Neural cell (in vitro differentiated cells): Measurements from ENCODE around the gene JPT2. TPM values are rescaled to one million over a fixed set of nuclear protein-coding genes. Genes with fewer than 3 reads are reported as not detected.

Experiments
- H2AFZ ChIP-seq: fragments of 200-600, 300-800 bp; sonication (generic), shearing (Covaris generic); 2 replicates; pipeline ENCODE4 v1.6.0; 2014; ENCODE audit warnings: low read depth, mild to moderate bottlenecking, antibody characterized with exemption, low read length, moderate library complexity
- H3F3A ChIP-seq: fragments of 200-600 bp; shearing (Covaris generic); 2 replicates; pipeline ENCODE4 v1.6.1; 2016; ENCODE audit warnings: mild to moderate bottlenecking, moderate library complexity, mixed read lengths, antibody characterized with exemption, low read length; ENCODE audit not compliant: insufficient read depth, poor library complexity, severe bottlenecking
- H3K27ac ChIP-seq: fragments of 200-600, 300-800 bp; sonication (generic), shearing (Covaris generic); 2 replicates; pipeline ENCODE4 v1.5.1; 2014; ENCODE audit warnings: mild to moderate bottlenecking, low read length, moderate library complexity
- H3K27me3 ChIP-seq: fragments of 300-800, 200-600 bp; sonication (generic), shearing (Covaris generic); 2 replicates; pipeline ENCODE4 v1.6.0; 2014; ENCODE audit warnings: mild to moderate bottlenecking, low read depth, low read length, moderate library complexity; ENCODE audit not compliant: insufficient read depth
- H3K36me3 ChIP-seq: fragments of 300-800, 200-600 bp; sonication (generic), shearing (Covaris generic); 2 replicates; pipeline ENCODE4 v1.5.1; 2014; ENCODE audit warnings: mild to moderate bottlenecking, antibody characterized with exemption, low read length, moderate library complexity; ENCODE audit not compliant: insufficient read depth
- H3K4me2 ChIP-seq: fragments of 300-800, 200-600 bp; sonication (generic), shearing (Covaris generic); 2 replicates; pipeline ENCODE4 v1.6.0; 2014; ENCODE audit warnings: mild to moderate bottlenecking, low read length
- H3K4me3 ChIP-seq: fragments of 300-800, 200-600 bp; sonication (generic), shearing (Covaris generic); 2 replicates; pipeline ENCODE4 v1.5.1; 2014; ENCODE audit warnings: mild to moderate bottlenecking, low read length, moderate library complexity
- H3K79me2 ChIP-seq: fragments of 200-600 bp; shearing (Covaris generic); replicated peaks from 2 replicates; pipeline ENCODE4 v1.6.0; 2014; ENCODE audit warnings: mild to moderate bottlenecking, low read length, moderate library complexity; ENCODE audit not compliant: insufficient read depth
- H3K9ac ChIP-seq: fragments of 300-800, 200-600 bp; sonication (generic), shearing (Covaris generic); 2 replicates; pipeline ENCODE4 v1.6.1; 2016; ENCODE audit warnings: mild to moderate bottlenecking, low read length, mixed read lengths
- H3K9me2 ChIP-seq: fragments of 200-600 bp; shearing (Covaris generic); 2 replicates; pipeline ENCODE4 v1.6.1; 2016; ENCODE audit warnings: mild to moderate bottlenecking, low read length, mixed read lengths; ENCODE audit not compliant: insufficient read depth
- H3K9me3 ChIP-seq: fragments of 200-600, 300-800 bp; sonication (generic), shearing (Covaris generic); 2 replicates; pipeline ENCODE4 v1.6.1; 2016; ENCODE audit warnings: mild to moderate bottlenecking, mixed run types, low read length, moderate library complexity, mixed read lengths
- H4K20me1 ChIP-seq: fragments of 200-600 bp; shearing (Covaris generic); 2 replicates; pipeline ENCODE4 v1.6.1; 2016; ENCODE audit warnings: mild to moderate bottlenecking, mixed run types; ENCODE audit not compliant: insufficient read depth
- EP300 ChIP-seq: fragments of 450-650 bp; conservative IDR thresholded peaks from 2 replicates; pipeline ENCODE4 v1.6.1; 2014; ENCODE audit warnings: antibody characterized with exemption, mild to moderate bottlenecking, moderate library complexity; ENCODE audit not compliant: poor library complexity, severe bottlenecking
- EZH2 ChIP-seq: fragments of 200-600, 300-800 bp; shearing (Covaris generic), sonication (generic); IDR thresholded peaks from 2 replicates; pipeline ENCODE4 v1.6.1; 2014; ENCODE audit warnings: antibody characterized with exemption, low read length, borderline replicate concordance, mild to moderate bottlenecking; ENCODE audit not compliant: insufficient read depth, poor library complexity, severe bottlenecking
- MXI1 ChIP-seq: fragments of 450-650 bp; conservative IDR thresholded peaks from 2 replicates; pipeline ENCODE4 v1.6.1; 2014; ENCODE audit warnings: antibody characterized with exemption, mild to moderate bottlenecking; ENCODE audit not compliant: poor library complexity, severe bottlenecking
- POLR2AphosphoS5 ChIP-seq: IDR thresholded peaks from 2 replicates; pipeline ENCODE4 v1.6.1; 2012
- RAD21 ChIP-seq: fragments of 450-650 bp; conservative IDR thresholded peaks from 2 replicates; pipeline ENCODE4 v1.6.1; 2014; ENCODE audit warnings: antibody characterized with exemption, mild to moderate bottlenecking, moderate library complexity
- SMC3 ChIP-seq: fragments of 450-650 bp; conservative IDR thresholded peaks from 2 replicates; pipeline ENCODE4 v1.6.1; 2014; ENCODE audit warnings: antibody characterized with exemption, mild to moderate bottlenecking, moderate library complexity; ENCODE audit not compliant: poor library complexity
- TAF1 ChIP-seq: IDR thresholded peaks from 2 replicates; pipeline ENCODE4 v1.6.1; 2012; ENCODE audit warnings: low read depth
- polyA plus RNA-seq: library from polyadenylated mRNA; depleted of rRNA; stranded (reverse); fragments of >200 nt; gene quantifications from 2 replicates; pipeline ENCODE4 v1.2.3, GENCODE V29; 2014
- TF ChIP-seq, protein P1 (sequence below): IDR thresholded peaks from 2 replicates; pipeline ENCODE4 v1.6.1; 2012; ENCODE audit warnings: borderline replicate concordance
- TF ChIP-seq, protein P2 (sequence below): fragments of 450-650 bp; IDR thresholded peaks from 2 replicates; pipeline ENCODE4 v1.5.1; 2014; ENCODE audit warnings: antibody characterized with exemption, mild to moderate bottlenecking, moderate library complexity; ENCODE audit not compliant: poor library complexity, severe bottlenecking

JPT2 gene
- polyA plus RNA-seq, 1 donor from 2014 or later: 61.4 TPM

- Histone ChIP-seq H3K9ac (no peak overlapping the region), H3K4me2 (no peak overlapping the region)
These were observed 13.2 kb downstream of the JPT2 start for GRCh38 chr16:1691276-1691675.

DNA sequence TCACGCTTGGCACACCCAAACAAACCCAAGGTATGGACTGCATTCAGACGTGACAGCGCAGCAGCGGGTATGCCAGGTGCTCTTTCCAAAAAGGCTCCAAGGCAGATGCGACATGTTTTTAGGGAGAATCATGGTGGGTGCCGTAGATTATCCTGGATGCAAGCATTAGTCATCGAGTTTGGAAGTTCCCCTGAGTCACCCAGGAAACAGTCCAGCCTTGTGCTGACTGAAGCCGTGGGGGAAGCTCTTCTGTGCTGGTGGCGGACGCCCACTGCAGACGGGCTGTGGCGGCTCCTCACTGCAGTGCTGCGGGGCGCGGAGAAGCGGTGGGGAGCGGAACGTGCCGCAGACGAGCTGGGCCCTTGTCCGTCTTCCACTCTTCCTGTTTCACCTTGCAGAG lies 13.9 kb downstream of the JPT2 start:
- no peak overlapping the region for H3K9ac ChIP-seq
- no peaks in the 10 kb centered on the region for H3K9me3 ChIP-seq
- no peaks in the 10 kb centered on the region for H4K20me1 ChIP-seq
- no peaks in the 10 kb centered on the region for H3F3A ChIP-seq
- H3K4me3 ChIP-seq: no peak overlapping the region
- no peaks in the 10 kb centered on the region for H3K27me3 ChIP-seq
- H3K79me2 ChIP-seq: peaks cover 21% of the 10 kb centered on the region
- H2AFZ ChIP-seq: no peak overlapping the region
- peaks cover 11% of the 10 kb centered on the region for H3K36me3 ChIP-seq
- H3K9me2 ChIP-seq: no peaks in the 10 kb centered on the region
- TF ChIP-seq EZH2 (no peak), EP300 (no peak), POLR2AphosphoS5 (no peak), TAF1 (no peak), MXI1 (no peak), SMC3 (no peak), RAD21 (no peak)
- TF ChIP-seq, protein P1, sequence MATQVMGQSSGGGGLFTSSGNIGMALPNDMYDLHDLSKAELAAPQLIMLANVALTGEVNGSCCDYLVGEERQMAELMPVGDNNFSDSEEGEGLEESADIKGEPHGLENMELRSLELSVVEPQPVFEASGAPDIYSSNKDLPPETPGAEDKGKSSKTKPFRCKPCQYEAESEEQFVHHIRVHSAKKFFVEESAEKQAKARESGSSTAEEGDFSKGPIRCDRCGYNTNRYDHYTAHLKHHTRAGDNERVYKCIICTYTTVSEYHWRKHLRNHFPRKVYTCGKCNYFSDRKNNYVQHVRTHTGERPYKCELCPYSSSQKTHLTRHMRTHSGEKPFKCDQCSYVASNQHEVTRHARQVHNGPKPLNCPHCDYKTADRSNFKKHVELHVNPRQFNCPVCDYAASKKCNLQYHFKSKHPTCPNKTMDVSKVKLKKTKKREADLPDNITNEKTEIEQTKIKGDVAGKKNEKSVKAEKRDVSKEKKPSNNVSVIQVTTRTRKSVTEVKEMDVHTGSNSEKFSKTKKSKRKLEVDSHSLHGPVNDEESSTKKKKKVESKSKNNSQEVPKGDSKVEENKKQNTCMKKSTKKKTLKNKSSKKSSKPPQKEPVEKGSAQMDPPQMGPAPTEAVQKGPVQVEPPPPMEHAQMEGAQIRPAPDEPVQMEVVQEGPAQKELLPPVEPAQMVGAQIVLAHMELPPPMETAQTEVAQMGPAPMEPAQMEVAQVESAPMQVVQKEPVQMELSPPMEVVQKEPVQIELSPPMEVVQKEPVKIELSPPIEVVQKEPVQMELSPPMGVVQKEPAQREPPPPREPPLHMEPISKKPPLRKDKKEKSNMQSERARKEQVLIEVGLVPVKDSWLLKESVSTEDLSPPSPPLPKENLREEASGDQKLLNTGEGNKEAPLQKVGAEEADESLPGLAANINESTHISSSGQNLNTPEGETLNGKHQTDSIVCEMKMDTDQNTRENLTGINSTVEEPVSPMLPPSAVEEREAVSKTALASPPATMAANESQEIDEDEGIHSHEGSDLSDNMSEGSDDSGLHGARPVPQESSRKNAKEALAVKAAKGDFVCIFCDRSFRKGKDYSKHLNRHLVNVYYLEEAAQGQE: no peak
- TF ChIP-seq, protein P2, sequence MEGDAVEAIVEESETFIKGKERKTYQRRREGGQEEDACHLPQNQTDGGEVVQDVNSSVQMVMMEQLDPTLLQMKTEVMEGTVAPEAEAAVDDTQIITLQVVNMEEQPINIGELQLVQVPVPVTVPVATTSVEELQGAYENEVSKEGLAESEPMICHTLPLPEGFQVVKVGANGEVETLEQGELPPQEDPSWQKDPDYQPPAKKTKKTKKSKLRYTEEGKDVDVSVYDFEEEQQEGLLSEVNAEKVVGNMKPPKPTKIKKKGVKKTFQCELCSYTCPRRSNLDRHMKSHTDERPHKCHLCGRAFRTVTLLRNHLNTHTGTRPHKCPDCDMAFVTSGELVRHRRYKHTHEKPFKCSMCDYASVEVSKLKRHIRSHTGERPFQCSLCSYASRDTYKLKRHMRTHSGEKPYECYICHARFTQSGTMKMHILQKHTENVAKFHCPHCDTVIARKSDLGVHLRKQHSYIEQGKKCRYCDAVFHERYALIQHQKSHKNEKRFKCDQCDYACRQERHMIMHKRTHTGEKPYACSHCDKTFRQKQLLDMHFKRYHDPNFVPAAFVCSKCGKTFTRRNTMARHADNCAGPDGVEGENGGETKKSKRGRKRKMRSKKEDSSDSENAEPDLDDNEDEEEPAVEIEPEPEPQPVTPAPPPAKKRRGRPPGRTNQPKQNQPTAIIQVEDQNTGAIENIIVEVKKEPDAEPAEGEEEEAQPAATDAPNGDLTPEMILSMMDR: no peak
- H3K27ac ChIP-seq: no peak overlapping the region
- no peak overlapping the region for H3K4me2 ChIP-seq

More at GRCh38 chr16:1691276-1691675, 13.2 kb downstream of the JPT2 start:
- TF ChIP-seq SMC3 (no peak), EP300 (no peak), POLR2AphosphoS5 (no peak), TAF1 (no peak), EZH2 (no peak), MXI1 (no peak), RAD21 (no peak)
- TF ChIP-seq, protein P1: no peak
- TF ChIP-seq, protein P2: no peak
- H2AFZ ChIP-seq: no peak overlapping the region
- H3K9me2 ChIP-seq: no peaks in the 10 kb centered on the region
- no peaks in the 10 kb centered on the region for H3K27me3 ChIP-seq
- H3F3A ChIP-seq: no peaks in the 10 kb centered on the region
- peaks cover 11% of the 10 kb centered on the region for H3K36me3 ChIP-seq
- no peak overlapping the region for H3K27ac ChIP-seq
- H4K20me1 ChIP-seq: no peaks in the 10 kb centered on the region
- no peaks in the 10 kb centered on the region for H3K9me3 ChIP-seq
- no peak overlapping the region for H3K4me3 ChIP-seq
- peaks cover 21% of the 10 kb centered on the region for H3K79me2 ChIP-seq
